ENCODE measurements around the gene ROR2. TPM values are rescaled to one million over a fixed set of nuclear protein-coding genes. Genes with fewer than 3 reads are reported as not detected.

Gene ROR2
- total and polyA plus RNA-seq, 2 of the 13 experiments (the other 11 are each of a cell fraction or from before 2014, with no cell fraction given): not detected

DNA sequence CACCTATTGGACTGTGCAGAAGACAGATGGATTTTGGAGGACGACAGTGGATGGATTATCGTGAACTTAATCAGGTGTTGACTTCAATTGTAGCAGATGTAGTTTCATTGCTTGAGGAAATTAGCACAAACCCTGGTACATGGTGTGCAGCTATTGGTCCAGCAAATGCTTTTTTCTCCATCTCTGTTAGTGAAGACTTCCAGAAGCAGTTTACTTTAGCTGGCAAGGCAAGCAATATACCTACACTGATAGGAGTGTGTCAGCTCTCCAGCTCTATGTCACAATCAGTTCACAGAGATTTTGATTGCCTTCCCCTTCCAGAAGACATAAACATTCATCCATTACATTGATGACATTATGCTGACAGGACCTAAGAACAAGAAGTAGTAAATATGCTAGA lies 35.7 kb upstream of the ROR2 start:
- 0% methylated on average over 2 of the region's 2 CpGs for WGBS (ENCODE audit: low lambda C conversion rate)
- no peaks in the 10 kb centered on the region for H3K9me3 ChIP-seq (ENCODE audit: low read length)
- ATAC-seq (no peak), DNase-seq (ENCODE audit: low spot score) (no peak), FAIRE-seq (no peak)
- in situ Hi-C loops (cut with HindIII; ENCODE audit: extremely low pct_ligation_motif_present, low pct_unique_long_range_greater_than_20kb): no loop called here
- no peaks in the 10 kb centered on the region for H3K36me3 ChIP-seq (replicated peaks in 1 of 2; ENCODE audit: control insufficient read depth in 1 of 2, insufficient read depth in 2 of 2, low read length in 2 of 2)
- H4K20me1 ChIP-seq (ENCODE audit: insufficient read depth, low read length): no peaks in the 10 kb centered on the region
- no peak overlapping the region for H3K27ac ChIP-seq (ENCODE audit: extremely low read length, insufficient read depth, low read length)
- ChIA-PET POLR2A (no interaction called here), CTCF (ENCODE audit: low intra/inter-chr PET ratio, low total read pairs) (no interaction called here)
- H3K4me1 ChIP-seq (ENCODE audit: insufficient read depth, low read length): no peaks in the 10 kb centered on the region
- TF ChIP-seq MXD4 (CRISPR knock-in tag; IDR thresholded peaks at IDR 0.05) (no peak), SMAD9 (CRISPR knock-in tag; IDR thresholded peaks at IDR 0.05) (no peak), SATB2 (CRISPR knock-in tag; IDR thresholded peaks at IDR 0.05) (no peak), ZNF558 (CRISPR knock-in tag; IDR thresholded peaks at IDR 0.05; ENCODE audit: borderline replicate concordance) (no peak)
- no peak overlapping the region for H3K4me3 ChIP-seq (replicated peaks in 1 of 3; ENCODE audit: insufficient read depth in 1 of 3, low read depth in 2 of 3, low read length in 3 of 3)
- H3K4me2 ChIP-seq (ENCODE audit: low read depth, low read length): no peak overlapping the region
- BruUV-seq (replicated peaks): no TSS peak
- intact Hi-C loops (cut with micrococcal nuclease; ENCODE audit: unreplicated experiment): no loop called here
- H3K79me2 ChIP-seq (ENCODE audit: insufficient read depth, low read length): no peaks in the 10 kb centered on the region
- H2AFZ ChIP-seq (ENCODE audit: low read length): no peak overlapping the region
- H3K9ac ChIP-seq (ENCODE audit: insufficient read depth, low read depth, low read length): no peak overlapping the region
- peaks cover 0 to 14% of the 10 kb centered on the region in 2 experiments; a peak in 3 of 5 replicates for H3K27me3 ChIP-seq (ENCODE audit: control insufficient read depth in 1 of 2, insufficient read depth in 2 of 2, low read length in 2 of 2)

DNA sequence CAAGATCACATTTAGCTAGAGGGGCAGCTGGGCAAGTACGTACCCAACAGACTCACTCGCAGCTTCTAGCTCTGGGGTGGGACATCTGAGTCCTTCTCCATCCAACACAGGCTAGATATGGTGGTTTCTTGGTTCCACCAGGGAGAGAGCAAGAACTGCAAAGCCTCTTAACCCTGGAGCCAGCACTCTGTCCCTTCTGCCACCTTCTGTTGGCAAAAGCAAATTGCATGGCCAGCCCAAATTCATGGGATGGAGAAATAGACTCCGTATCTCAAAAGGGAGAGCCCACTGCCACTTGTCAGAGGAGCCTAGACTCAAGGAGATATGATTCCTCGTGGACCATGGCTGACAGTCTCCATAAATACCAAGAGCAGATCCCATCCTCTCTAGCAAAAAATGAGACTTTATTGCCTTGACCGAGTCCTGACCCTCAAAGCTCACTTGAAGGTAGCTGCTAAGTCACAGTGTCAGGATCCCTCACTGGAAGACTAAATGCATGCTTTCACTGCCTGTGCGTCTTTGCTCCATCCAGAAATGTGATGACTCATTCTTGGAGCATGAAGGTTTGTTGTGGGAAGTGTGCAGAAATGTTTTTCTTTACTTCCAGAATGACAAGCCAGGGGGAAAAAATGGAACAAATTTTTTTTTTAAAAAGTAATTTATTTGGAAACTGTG lies 28.8 kb upstream of the ROR2 start:
- Histone ChIP-seq H2AFZ (ENCODE audit: low read length) (no peak overlapping the region), H4K20me1 (ENCODE audit: insufficient read depth, low read length) (no peaks in the 10 kb centered on the region), H3K4me3 (replicated peaks in 1 of 3; ENCODE audit: insufficient read depth in 1 of 3, low read depth in 2 of 3, low read length in 3 of 3) (no peak overlapping the region), H3K9ac (ENCODE audit: insufficient read depth, low read depth, low read length) (no peak overlapping the region), H3K27me3 (ENCODE audit: control insufficient read depth in 1 of 2, insufficient read depth in 2 of 2, low read length in 2 of 2) (peaks cover 0 to 11% of the 10 kb centered on the region in 2 experiments; a peak in 3 of 5 replicates), H3K36me3 (replicated peaks in 1 of 2; ENCODE audit: control insufficient read depth in 1 of 2, insufficient read depth in 2 of 2, low read length in 2 of 2) (no peaks in the 10 kb centered on the region), H3K27ac (ENCODE audit: extremely low read length, insufficient read depth, low read length) (no peak overlapping the region), H3K9me3 (ENCODE audit: low read length) (no peaks in the 10 kb centered on the region), H3K4me2 (ENCODE audit: low read depth, low read length) (no peak overlapping the region), H3K4me1 (ENCODE audit: insufficient read depth, low read length) (no peaks in the 10 kb centered on the region), H3K79me2 (ENCODE audit: insufficient read depth, low read length) (no peaks in the 10 kb centered on the region)
- intact Hi-C loops (cut with micrococcal nuclease; ENCODE audit: unreplicated experiment) (no loop called here), in situ Hi-C loops (cut with HindIII; ENCODE audit: extremely low pct_ligation_motif_present, low pct_unique_long_range_greater_than_20kb) (no loop called here)
- no peak for FAIRE-seq
- WGBS (ENCODE audit: low lambda C conversion rate): 0% methylated on average over 3 of the region's 6 CpGs
- ChIA-PET POLR2A (no interaction called here), CTCF (ENCODE audit: low intra/inter-chr PET ratio, low total read pairs) (interaction anchor here (1.1 to 1.2 kb wide), 2 partner anchors 203 to 1064 kb away, joined by 3 to 6 read pairs; no protein-coding TSS in a partner anchor)
- no peak for DNase-seq (ENCODE audit: low spot score)
- ATAC-seq: peak; percentile 76
- no TSS peak for BruUV-seq (replicated peaks)
- TF ChIP-seq ZNF773 (CRISPR knock-in tag; IDR thresholded peaks at IDR 0.05; ENCODE audit: borderline replicate concordance) (no peak), FOSL2 (CRISPR knock-in tag; IDR thresholded peaks at IDR 0.05) (0 out of 2 replicates have a peak, but pooled peaks have one; percentile 19), STAG1 (CRISPR knock-in tag; IDR thresholded peaks at IDR 0.05) (peak; percentile 55), SMC3 (IDR thresholded peaks at IDR 0.05; ENCODE audit: low read length) (peak; percentile 38; the same call in 1 of the 2 replicates), KDM5B (CRISPR knock-in tag; IDR thresholded peaks at IDR 0.05; ENCODE audit: borderline replicate concordance) (no peak), TP53 (CRISPR knock-in tag; conservative IDR thresholded peaks at IDR 0.05) (no peak)
- TF ChIP-seq, protein P1, sequence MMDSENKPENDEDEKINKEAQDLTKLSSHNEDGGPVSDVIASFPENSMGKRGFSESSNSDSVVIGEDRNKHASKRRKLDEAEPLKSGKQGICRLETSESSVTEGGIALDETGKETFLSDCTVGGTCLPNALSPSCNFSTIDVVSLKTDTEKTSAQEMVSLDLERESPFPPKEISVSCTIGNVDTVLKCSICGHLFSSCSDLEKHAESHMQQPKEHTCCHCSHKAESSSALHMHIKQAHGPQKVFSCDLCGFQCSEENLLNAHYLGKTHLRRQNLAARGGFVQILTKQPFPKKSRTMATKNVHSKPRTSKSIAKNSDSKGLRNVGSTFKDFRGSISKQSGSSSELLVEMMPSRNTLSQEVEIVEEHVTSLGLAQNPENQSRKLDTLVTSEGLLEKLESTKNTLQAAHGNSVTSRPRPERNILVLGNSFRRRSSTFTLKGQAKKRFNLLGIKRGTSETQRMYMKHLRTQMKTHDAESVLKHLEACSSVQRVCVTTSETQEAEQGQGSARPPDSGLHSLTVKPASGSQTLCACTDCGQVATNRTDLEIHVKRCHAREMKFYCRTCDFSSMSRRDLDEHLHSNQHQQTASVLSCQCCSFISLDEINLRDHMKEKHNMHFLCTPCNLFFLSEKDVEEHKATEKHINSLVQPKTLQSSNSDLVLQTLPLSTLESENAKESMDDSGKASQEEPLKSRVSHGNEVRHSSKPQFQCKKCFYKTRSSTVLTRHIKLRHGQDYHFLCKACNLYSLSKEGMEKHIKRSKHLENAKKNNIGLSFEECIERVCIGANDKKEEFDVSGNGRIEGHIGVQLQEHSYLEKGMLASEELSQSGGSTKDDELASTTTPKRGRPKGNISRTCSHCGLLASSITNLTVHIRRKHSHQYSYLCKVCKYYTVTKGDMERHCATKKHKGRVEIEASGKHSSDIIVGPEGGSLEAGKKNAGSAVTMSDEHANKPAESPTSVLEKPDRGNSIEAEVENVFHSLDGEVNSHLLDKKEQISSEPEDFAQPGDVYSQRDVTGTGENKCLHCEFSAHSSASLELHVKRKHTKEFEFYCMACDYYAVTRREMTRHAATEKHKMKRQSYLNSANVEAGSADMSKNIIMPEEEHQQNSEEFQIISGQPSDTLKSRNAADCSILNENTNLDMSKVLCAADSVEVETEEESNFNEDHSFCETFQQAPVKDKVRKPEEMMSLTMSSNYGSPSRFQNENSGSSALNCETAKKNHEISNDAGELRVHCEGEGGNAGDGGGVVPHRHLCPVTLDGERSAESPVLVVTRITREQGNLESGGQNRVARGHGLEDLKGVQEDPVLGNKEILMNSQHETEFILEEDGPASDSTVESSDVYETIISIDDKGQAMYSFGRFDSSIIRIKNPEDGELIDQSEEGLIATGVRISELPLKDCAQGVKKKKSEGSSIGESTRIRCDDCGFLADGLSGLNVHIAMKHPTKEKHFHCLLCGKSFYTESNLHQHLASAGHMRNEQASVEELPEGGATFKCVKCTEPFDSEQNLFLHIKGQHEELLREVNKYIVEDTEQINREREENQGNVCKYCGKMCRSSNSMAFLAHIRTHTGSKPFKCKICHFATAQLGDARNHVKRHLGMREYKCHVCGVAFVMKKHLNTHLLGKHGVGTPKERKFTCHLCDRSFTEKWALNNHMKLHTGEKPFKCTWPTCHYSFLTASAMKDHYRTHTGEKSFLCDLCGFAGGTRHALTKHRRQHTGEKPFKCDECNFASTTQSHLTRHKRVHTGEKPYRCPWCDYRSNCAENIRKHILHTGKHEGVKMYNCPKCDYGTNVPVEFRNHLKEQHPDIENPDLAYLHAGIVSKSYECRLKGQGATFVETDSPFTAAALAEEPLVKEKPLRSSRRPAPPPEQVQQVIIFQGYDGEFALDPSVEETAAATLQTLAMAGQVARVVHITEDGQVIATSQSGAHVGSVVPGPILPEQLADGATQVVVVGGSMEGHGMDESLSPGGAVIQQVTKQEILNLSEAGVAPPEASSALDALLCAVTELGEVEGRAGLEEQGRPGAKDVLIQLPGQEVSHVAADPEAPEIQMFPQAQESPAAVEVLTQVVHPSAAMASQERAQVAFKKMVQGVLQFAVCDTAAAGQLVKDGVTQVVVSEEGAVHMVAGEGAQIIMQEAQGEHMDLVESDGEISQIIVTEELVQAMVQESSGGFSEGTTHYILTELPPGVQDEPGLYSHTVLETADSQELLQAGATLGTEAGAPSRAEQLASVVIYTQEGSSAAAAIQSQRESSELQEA (CRISPR knock-in tag; IDR thresholded peaks at IDR 0.05; ENCODE audit: not compliant biosample characterization): no peak
